ENCODE measurements around the gene MAML2. TPM values are rescaled to one million over a fixed set of nuclear protein-coding genes. Genes with fewer than 3 reads are reported as not detected.

The MAML2 gene
- total RNA-seq, 4 donors from 2014 or later, result 19.0 to 36.4 (median 31.4) TPM

DNA sequence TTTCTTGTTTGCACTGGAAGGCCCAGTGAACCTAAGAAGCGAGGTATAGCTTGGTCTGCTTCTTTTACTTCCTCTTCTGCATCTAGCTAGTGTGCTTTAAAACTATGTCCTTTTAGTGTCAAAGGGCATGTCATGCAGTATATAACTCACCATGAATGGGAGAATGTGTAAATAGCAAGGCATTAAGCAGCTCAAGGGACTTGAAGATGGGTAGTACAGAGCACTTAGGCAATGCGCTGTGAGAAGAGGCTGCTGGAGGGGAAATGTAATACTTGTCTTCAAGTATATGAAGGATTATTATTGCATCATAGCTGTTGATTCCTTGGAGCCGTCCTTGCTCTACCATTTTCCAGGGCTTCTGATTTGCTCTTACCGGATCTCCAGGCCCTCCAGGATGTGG is 7.6 kb downstream of the MAML2 start:
- intact Hi-C loops (cut with DNase I), result no loop called here
- no peak overlapping the region for H3K27ac ChIP-seq

DNA sequence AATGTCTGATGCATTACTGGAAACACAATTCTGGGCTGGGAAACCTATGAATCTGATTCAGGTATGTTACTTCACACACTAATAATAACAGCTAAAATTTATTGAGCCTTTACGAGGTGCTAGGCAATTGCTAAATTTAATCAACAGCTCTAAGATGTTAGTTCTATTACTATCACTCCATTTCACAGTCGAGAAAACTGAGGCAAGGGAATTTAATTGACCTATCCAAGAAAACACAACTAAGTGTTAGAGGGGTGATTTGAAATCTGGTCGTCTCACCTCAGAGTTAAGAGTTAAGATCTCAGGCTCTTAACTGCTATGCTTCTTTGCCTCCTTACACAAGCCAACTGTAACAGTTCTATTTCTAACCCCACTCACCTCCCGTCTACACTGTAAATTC is 8.8 kb downstream of the MAML2 start:
- DNase-seq, result no peak
- no peak overlapping the region for H3K4me3 ChIP-seq (replicated peaks in 1 of 3)
- intact Hi-C loops (cut with DNase I), result no loop called here
- peaks cover 27 to 38% of the 10 kb centered on the region in 2 donors for H3K4me1 ChIP-seq
- no peak overlapping the region for H3K27ac ChIP-seq
- no peak for TF ChIP-seq POLR2A (IDR thresholded peaks at IDR 0.05)
- TF ChIP-seq, protein P1, sequence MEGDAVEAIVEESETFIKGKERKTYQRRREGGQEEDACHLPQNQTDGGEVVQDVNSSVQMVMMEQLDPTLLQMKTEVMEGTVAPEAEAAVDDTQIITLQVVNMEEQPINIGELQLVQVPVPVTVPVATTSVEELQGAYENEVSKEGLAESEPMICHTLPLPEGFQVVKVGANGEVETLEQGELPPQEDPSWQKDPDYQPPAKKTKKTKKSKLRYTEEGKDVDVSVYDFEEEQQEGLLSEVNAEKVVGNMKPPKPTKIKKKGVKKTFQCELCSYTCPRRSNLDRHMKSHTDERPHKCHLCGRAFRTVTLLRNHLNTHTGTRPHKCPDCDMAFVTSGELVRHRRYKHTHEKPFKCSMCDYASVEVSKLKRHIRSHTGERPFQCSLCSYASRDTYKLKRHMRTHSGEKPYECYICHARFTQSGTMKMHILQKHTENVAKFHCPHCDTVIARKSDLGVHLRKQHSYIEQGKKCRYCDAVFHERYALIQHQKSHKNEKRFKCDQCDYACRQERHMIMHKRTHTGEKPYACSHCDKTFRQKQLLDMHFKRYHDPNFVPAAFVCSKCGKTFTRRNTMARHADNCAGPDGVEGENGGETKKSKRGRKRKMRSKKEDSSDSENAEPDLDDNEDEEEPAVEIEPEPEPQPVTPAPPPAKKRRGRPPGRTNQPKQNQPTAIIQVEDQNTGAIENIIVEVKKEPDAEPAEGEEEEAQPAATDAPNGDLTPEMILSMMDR (IDR thresholded peaks at IDR 0.05), result no peak
- no peaks in the 10 kb centered on the region for H3K27me3 ChIP-seq
- 85 to 92% methylated on average over 4 of the region's 4 CpGs for WGBS, 2 donors
- H3K36me3 ChIP-seq, result no peaks in the 10 kb centered on the region
- H3K9me3 ChIP-seq, result no peaks in the 10 kb centered on the region

More for the DNA sequence above, 7.6 kb downstream of the MAML2 start:
- H3K4me3 ChIP-seq (replicated peaks in 1 of 3), result no peak overlapping the region
- no peak for TF ChIP-seq POLR2A (IDR thresholded peaks at IDR 0.05)
- TF ChIP-seq, protein P1 (IDR thresholded peaks at IDR 0.05), result no peak
- no peaks in the 10 kb centered on the region for H3K36me3 ChIP-seq
- 90 to 91% methylated on average over 4 of the region's 4 CpGs for WGBS, 2 donors
- no peak for DNase-seq
- H3K4me1 ChIP-seq, result peaks cover 27 to 38% of the 10 kb centered on the region in 2 donors
- no peaks in the 10 kb centered on the region for H3K9me3 ChIP-seq
- no peaks in the 10 kb centered on the region for H3K27me3 ChIP-seq

DNA sequence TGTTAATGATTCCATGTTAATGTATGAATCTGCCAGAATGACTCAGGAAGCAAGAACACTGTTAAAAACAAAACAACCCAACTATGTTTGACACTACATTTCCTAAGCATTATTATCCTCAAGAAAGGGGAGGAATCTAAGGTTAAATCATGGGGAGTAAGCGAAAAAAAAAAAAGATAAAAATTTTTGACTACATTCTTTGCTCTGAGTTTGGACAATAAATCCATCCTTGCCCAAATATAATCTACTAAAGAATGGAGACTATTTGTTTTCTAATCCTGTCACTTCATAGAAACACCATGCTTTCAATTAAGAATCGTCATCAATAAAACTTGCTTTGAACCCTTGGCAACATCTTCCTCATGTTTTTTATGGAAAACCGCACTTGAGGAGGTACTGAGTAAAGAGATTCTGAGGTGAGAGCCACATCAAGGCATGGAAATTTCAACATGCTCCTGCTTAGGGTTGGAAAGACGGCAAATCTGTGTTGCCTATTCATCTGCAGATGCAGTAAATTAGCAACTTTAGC is 9.7 kb downstream of the MAML2 start:
- no peak for DNase-seq
- no peaks in the 10 kb centered on the region for H3K27me3 ChIP-seq
- H3K27ac ChIP-seq, result peak overlapping the region in 1 of 3 donors; percentile 5
- intact Hi-C loops (cut with DNase I), result no loop called here
- WGBS, 2 donors, result 86 to 94% methylated on average over 4 of the region's 4 CpGs
- no peaks in the 10 kb centered on the region for H3K36me3 ChIP-seq
- TF ChIP-seq, protein P1 (IDR thresholded peaks at IDR 0.05), result no peak
- no peak for TF ChIP-seq POLR2A (IDR thresholded peaks at IDR 0.05)
- H3K9me3 ChIP-seq, result no peaks in the 10 kb centered on the region
- H3K4me3 ChIP-seq (replicated peaks in 1 of 3), result no peak overlapping the region
- peaks cover 23 to 32% of the 10 kb centered on the region in 2 donors for H3K4me1 ChIP-seq

DNA sequence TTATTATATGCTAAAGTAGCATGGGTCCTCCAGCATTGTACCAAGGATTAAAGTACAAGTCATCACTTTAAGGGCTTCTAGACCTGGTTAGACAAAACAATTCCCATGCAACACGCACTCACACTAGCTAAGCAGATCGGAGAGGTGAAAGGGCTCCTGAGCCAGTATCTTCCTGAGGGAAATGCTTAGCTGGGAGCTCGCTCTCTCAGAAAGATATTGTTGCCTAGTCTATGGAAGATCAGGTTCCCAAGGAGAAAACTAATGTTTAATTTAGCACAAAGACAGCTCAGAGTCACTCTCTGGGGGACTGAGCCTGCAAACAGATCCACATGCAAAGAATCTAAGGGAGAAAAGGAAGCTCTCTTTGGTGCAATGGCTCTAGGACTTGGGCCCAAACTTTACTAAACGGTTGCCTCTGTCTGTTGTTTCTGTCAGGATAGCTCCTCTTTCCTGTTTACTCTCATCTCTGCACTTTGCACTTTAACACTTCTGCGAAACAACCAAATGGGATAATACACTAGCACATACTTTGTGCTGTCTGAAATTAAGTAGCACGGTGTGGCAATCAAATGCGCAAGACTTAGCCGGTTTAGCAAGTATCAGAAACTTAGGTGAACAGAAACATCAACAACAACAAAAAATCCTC is 10.7 kb downstream of the MAML2 start:
- 68 to 71% methylated on average over 8 of the region's 8 CpGs for WGBS, 2 donors
- no peak overlapping the region for H3K4me3 ChIP-seq (replicated peaks in 1 of 3)
- no peak for DNase-seq
- no peaks in the 10 kb centered on the region for H3K36me3 ChIP-seq
- peak overlapping the region in 2 of 3 donors; percentile 5 to 7 for H3K27ac ChIP-seq
- TF ChIP-seq, protein P1 (IDR thresholded peaks at IDR 0.05), result no peak
- TF ChIP-seq POLR2A (IDR thresholded peaks at IDR 0.05), result no peak
- H3K4me1 ChIP-seq, result peaks cover 22 to 23% of the 10 kb centered on the region in 2 donors
- H3K27me3 ChIP-seq, result no peaks in the 10 kb centered on the region
- H3K9me3 ChIP-seq, result no peaks in the 10 kb centered on the region
- intact Hi-C loops (cut with DNase I), result no loop called here

DNA sequence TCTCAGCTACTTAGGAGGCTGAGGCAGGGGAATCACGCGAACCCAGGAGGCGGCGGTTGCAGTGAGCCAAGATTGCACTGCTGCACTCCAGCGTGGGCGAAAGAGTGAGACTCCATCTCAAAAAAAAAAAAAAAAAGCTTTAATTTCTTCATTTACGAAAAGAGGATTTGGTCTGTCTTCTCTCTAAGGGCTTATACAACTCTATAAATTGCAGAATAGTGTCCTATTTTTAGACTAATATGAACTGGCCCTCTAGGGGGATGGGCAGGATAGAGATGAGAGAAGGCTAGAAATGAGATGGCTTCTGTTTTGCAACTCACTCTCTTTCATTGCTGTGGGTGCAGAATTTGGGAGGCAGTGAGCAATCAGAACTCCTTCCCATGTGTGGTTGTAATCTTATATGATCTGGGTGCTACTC is 11.3 kb downstream of the MAML2 start:
- H3K4me3 ChIP-seq (replicated peaks in 1 of 3), result no peak overlapping the region
- WGBS, 2 donors, result 84 to 90% methylated on average over 7 of the region's 7 CpGs
- no peaks in the 10 kb centered on the region for H3K9me3 ChIP-seq
- intact Hi-C loops (cut with DNase I), result no loop called here
- no peak overlapping the region for H3K27ac ChIP-seq
- TF ChIP-seq, protein P1 (IDR thresholded peaks at IDR 0.05), result no peak
- TF ChIP-seq POLR2A (IDR thresholded peaks at IDR 0.05), result no peak
- peaks cover 22 to 28% of the 10 kb centered on the region in 2 donors for H3K4me1 ChIP-seq
- DNase-seq, result no peak
- H3K36me3 ChIP-seq, result no peaks in the 10 kb centered on the region
- no peaks in the 10 kb centered on the region for H3K27me3 ChIP-seq
